GM19193 (cell line): Measurements from ENCODE around the gene SHMT1.

Source experiments
- POLR2A ChIP-seq: IDR thresholded peaks from 4 replicates; pipeline ENCODE4 v1.6.1; 2011; ENCODE audit not compliant: insufficient read depth, insufficient read length; ENCODE audit errors: extremely low read depth

SHMT1 gene

GRCh38 chr17:18291718-18292540, 71.4 kb downstream of the SHMT1 start:
- no peak for TF ChIP-seq POLR2A

- TF ChIP-seq POLR2A = no peak
These were observed 78.1 kb downstream of the SHMT1 start for GRCh38 chr17:18285296-18285695.

- TF ChIP-seq POLR2A = no peak
These were observed 81.6 kb downstream of the SHMT1 start for GRCh38 chr17:18281788-18282187.

GRCh38 chr17:18280766-18281371, 82.5 kb downstream of the SHMT1 start:
- no peak for TF ChIP-seq POLR2A

- TF ChIP-seq POLR2A = no peak
These were observed 83.1 kb downstream of the SHMT1 start for GRCh38 chr17:18280249-18280648.

GRCh38 chr17:18278867-18279266, 84.5 kb downstream of the SHMT1 start:
- TF ChIP-seq POLR2A = no peak
